IMR-90 (cell line): ENCODE data around the gene ATP1A2. TPM values are rescaled to one million over a fixed set of nuclear protein-coding genes. Genes with fewer than 3 reads are reported as not detected.

Source experiments
- ATAC-seq: fragments of 200-7000 bp; cut with Tn5 transposase; 2 replicates; pipeline ENCODE4 v1.9.1; 2020; ENCODE audit warnings: low read depth, mild to moderate bottlenecking, moderate library complexity
- BruUV-seq: library from RNA; stranded (reverse); fragments of 400-500 nt; replicated peaks from 2 replicates; lab custom pipeline; 2021; lab: Mats Ljungman, UMichigan
- CTCF ChIA-PET: fragments of 300-600 bp; formaldehyde crosslinking; extraction: SDS; loops from one replicate; lab custom pipeline; 2021; ENCODE audit warnings: antibody characterized with exemption; lab: Yijun Ruan, JAX
- POLR2A ChIA-PET: fragments of 300-600 bp; sonication (Branson Sonifier 250); formaldehyde crosslinking; loops from one replicate; lab custom pipeline; 2022; ENCODE audit warnings: antibody characterized with exemption; ENCODE audit not compliant: unreplicated experiment; lab: Charles Lee
- DNase-seq: peaks from one replicate; pipeline ENCODE4 v3.0.0; 2013
- H2AFZ ChIP-seq: replicated peaks from 2 replicates; pipeline ENCODE3; 2013; ENCODE audit warnings: low read length, mild to moderate bottlenecking; ENCODE audit not compliant: poor library complexity
- H2AK5ac ChIP-seq: 2 replicates; pipeline ENCODE4 v1.6.1; 2013; ENCODE audit warnings: low read depth, low read length, inconsistent platforms
- H2AK9ac ChIP-seq: replicated peaks from 2 replicates; pipeline ENCODE3; 2013; ENCODE audit warnings: mild to moderate bottlenecking, low read depth, low read length, moderate library complexity; ENCODE audit not compliant: poor library complexity
- H2BK120ac ChIP-seq: 2 replicates; pipeline ENCODE4 v1.6.1; 2013; ENCODE audit warnings: low read depth, low read length, inconsistent platforms
- H2BK15ac ChIP-seq: 3 replicates; pipeline ENCODE4 v1.6.1; 2013; ENCODE audit warnings: low read depth, low read length, inconsistent platforms
- H2BK20ac ChIP-seq: 2 replicates; pipeline ENCODE4 v1.6.1; 2013; ENCODE audit warnings: low read depth, mild to moderate bottlenecking, inconsistent platforms, low read length, moderate library complexity
- H2BK5ac ChIP-seq: 2 replicates; pipeline ENCODE4 v1.6.1; 2013; ENCODE audit warnings: mild to moderate bottlenecking, low read depth, low read length, inconsistent platforms; ENCODE audit not compliant: poor library complexity, severe bottlenecking
- H3K14ac ChIP-seq: replicated peaks from 2 replicates; pipeline ENCODE4 v1.6.1; 2013; ENCODE audit warnings: low read depth, low read length, inconsistent platforms
- H3K18ac ChIP-seq: 2 replicates; pipeline ENCODE4 v1.6.1; 2013; ENCODE audit warnings: low read depth, low read length, control low read depth
- H3K23ac ChIP-seq: 2 replicates; pipeline ENCODE4 v1.6.1; 2013; ENCODE audit warnings: low read depth, low read length, inconsistent platforms
- H3K27ac ChIP-seq: 2 replicates; pipeline ENCODE4 v1.5.1; 2013; ENCODE audit warnings: mild to moderate bottlenecking, control low read depth, low read length; ENCODE audit not compliant: insufficient read depth
- H3K27me3 ChIP-seq: 2 replicates; pipeline ENCODE4 v1.6.1; 2013; ENCODE audit warnings: low read length; ENCODE audit not compliant: control insufficient read depth, insufficient read depth
- H3K36me3 ChIP-seq: 2 replicates; pipeline ENCODE4 v1.6.1; 2013; ENCODE audit warnings: low read length, mixed read lengths; ENCODE audit not compliant: control insufficient read depth, insufficient read depth
- H3K4ac ChIP-seq: 2 replicates; pipeline ENCODE4 v1.6.1; 2013; ENCODE audit warnings: low read depth, low read length, inconsistent platforms
- H3K4me1 ChIP-seq: 2 replicates; pipeline ENCODE4 v1.6.1; 2013; ENCODE audit warnings: low read length, mixed read lengths; ENCODE audit not compliant: control insufficient read depth, insufficient read depth
- H3K4me2 ChIP-seq: 2 replicates; pipeline ENCODE4 v1.6.1; 2013; ENCODE audit warnings: low read depth, mild to moderate bottlenecking, control low read depth, low read length, moderate library complexity
- H3K4me3 ChIP-seq: 2 replicates; pipeline ENCODE4 v1.5.1; 2013; ENCODE audit warnings: low read depth, mild to moderate bottlenecking, control low read depth, low read length, moderate library complexity; ENCODE audit not compliant: insufficient read depth
- H3K56ac ChIP-seq: 2 replicates; pipeline ENCODE4 v1.6.1; 2013; ENCODE audit warnings: low read length, inconsistent platforms; ENCODE audit not compliant: insufficient read depth; ENCODE audit errors: extremely low read depth
- H3K79me1 ChIP-seq, 2 experiments: 2 replicates each; pipeline ENCODE4 v1.6.1; 2013; ENCODE audit warnings: low read length in 2 of 2, inconsistent platforms in 1 of 2, low read depth in 1 of 2
- H3K9ac ChIP-seq: 2 replicates; pipeline ENCODE4 v1.6.1; 2013; ENCODE audit warnings: low read depth, low read length, control low read depth
- H3K9me1 ChIP-seq: 2 replicates; pipeline ENCODE4 v1.6.1; 2013; ENCODE audit warnings: low read length, inconsistent platforms; ENCODE audit not compliant: insufficient read depth
- H3K9me3 ChIP-seq: 2 replicates; pipeline ENCODE4 v1.6.1; 2013; ENCODE audit warnings: low read length; ENCODE audit not compliant: control insufficient read depth, insufficient read depth
- H4K20me1 ChIP-seq: 2 replicates; pipeline ENCODE4 v1.6.1; 2013; ENCODE audit warnings: low read length, inconsistent platforms; ENCODE audit not compliant: insufficient read depth
- H4K5ac ChIP-seq: 2 replicates; pipeline ENCODE4 v1.6.1; 2013; ENCODE audit warnings: mild to moderate bottlenecking, low read depth, low read length, control low read depth
- H4K8ac ChIP-seq, 2 experiments: 2 replicates each; pipeline ENCODE4 v1.6.1; 2013; ENCODE audit warnings: low read depth in 2 of 2, low read length in 2 of 2, control low read depth in 1 of 2, inconsistent platforms in 1 of 2
- H4K91ac ChIP-seq: 2 replicates; pipeline ENCODE4 v1.6.1; 2013; ENCODE audit warnings: low read depth, low read length, inconsistent platforms; ENCODE audit not compliant: insufficient read depth
- BHLHE40 ChIP-seq: fragments of 150-350 bp; IDR thresholded peaks from 2 replicates; pipeline ENCODE4 v1.6.1; 2016; ENCODE audit warnings: mild to moderate bottlenecking, low read depth, low read length
- CEBPB ChIP-seq: IDR thresholded peaks from 2 replicates; pipeline ENCODE4 v1.6.1; 2012; ENCODE audit warnings: low read depth, low read length, improper control_type of control experiment
- CHD1 ChIP-seq: IDR thresholded peaks from 2 replicates; pipeline ENCODE4 v1.6.1; 2012; ENCODE audit warnings: low read depth, low read length, improper control_type of control experiment
- FOS ChIP-seq: fragments of 150-350 bp; IDR thresholded peaks from 2 replicates; pipeline ENCODE4 v1.6.1; 2016; ENCODE audit warnings: low read depth, low read length
- MAFK ChIP-seq: IDR thresholded peaks from 2 replicates; pipeline ENCODE4 v1.6.1; 2012; ENCODE audit warnings: low read depth, low read length, improper control_type of control experiment
- MAZ ChIP-seq: IDR thresholded peaks from 2 replicates; pipeline ENCODE4 v1.6.1; 2012; ENCODE audit warnings: low read depth, mild to moderate bottlenecking, low read length, improper control_type of control experiment, moderate library complexity, borderline replicate concordance
- MXI1 ChIP-seq: IDR thresholded peaks from 2 replicates; pipeline ENCODE4 v1.6.1; 2012; ENCODE audit warnings: low read depth, mild to moderate bottlenecking, low read length, moderate library complexity, borderline replicate concordance
- NFE2L2 ChIP-seq: fragments of 150-350 bp; IDR thresholded peaks from 2 replicates; pipeline ENCODE4 v1.6.1; 2016; ENCODE audit warnings: low read depth, mild to moderate bottlenecking, low read length
- POLR2A ChIP-seq: IDR thresholded peaks from 2 replicates; pipeline ENCODE4 v1.6.1; 2012; ENCODE audit warnings: mild to moderate bottlenecking, low read depth, low read length
- RAD21 ChIP-seq: IDR thresholded peaks from 2 replicates; pipeline ENCODE4 v1.6.1; 2012; ENCODE audit warnings: low read length, improper control_type of control experiment
- RCOR1 ChIP-seq: IDR thresholded peaks from 2 replicates; pipeline ENCODE4 v1.6.1; 2012; ENCODE audit warnings: mild to moderate bottlenecking, low read length, improper control_type of control experiment; ENCODE audit not compliant: insufficient replicate concordance
- SMC3 ChIP-seq: fragments of 150-350 bp; IDR thresholded peaks from 2 replicates; pipeline ENCODE4 v1.6.1; 2016; ENCODE audit warnings: low read depth, mild to moderate bottlenecking, antibody characterized with exemption, low read length, moderate library complexity
- WGBS, 2 experiments: methylation state at CpG; one replicate each; pipeline versions ENCODE4 v1.1.5 to v1.1.7; 2013; ENCODE audit warnings: missing lambda C conversion rate in 2 of 2; ENCODE audit not compliant: insufficient read length in 1 of 2; ENCODE audit errors: extremely low coverage in 2 of 2; 5-methylcytosine and 5-hydroxymethylcytosine counted together
- dilution Hi-C: fragments of 300-500 bp; cut with HindIII; formaldehyde crosslinking; loops from one replicate; pipeline ENCODE4 v1.14.3; 2018; ENCODE audit warnings: low sequenced_read_pairs; ENCODE audit not compliant: unreplicated experiment
- in situ Hi-C: fragments of 300-500 bp; cut with MboI; formaldehyde crosslinking; loops from 3 replicates; pipeline ENCODE4 v1.14.3; 2019; ENCODE audit warnings: low sequenced_read_pairs, inconsistent platforms, mixed read lengths
- intact Hi-C: fragments of 100-400 bp; cut with micrococcal nuclease; formaldehyde crosslinking; loops from 2 replicates; pipeline ENCODE4 v1.10.0; 2022
- polyA plus RNA-seq, 3 experiments: library from polyadenylated mRNA; depleted of rRNA; stranded (reverse); fragments of >200 nt; gene quantifications; 2 replicates each; pipeline ENCODE4 v1.2.3, GENCODE V29; 2012; ENCODE audit warnings: low replicate concordance in 1 of 3
- total RNA-seq: library from RNA; depleted of rRNA; stranded (reverse); fragments of >200 nt; gene quantifications from 2 replicates; pipeline ENCODE4 v1.2.3, GENCODE V29; 2012
- TF ChIP-seq, protein P1 (sequence below): fragments of 150-350 bp; IDR thresholded peaks from 2 replicates; pipeline ENCODE4 v1.6.1; 2016; ENCODE audit warnings: low read depth, mild to moderate bottlenecking, low read length, moderate library complexity, borderline replicate concordance
- TF ChIP-seq, protein P2 (sequence below): fragments of 150-350 bp; IDR thresholded peaks from 2 replicates; pipeline ENCODE4 v1.6.1; 2017; ENCODE audit warnings: mild to moderate bottlenecking, antibody characterized with exemption, low read length, low read depth

ATP1A2 gene
- total and polyA plus RNA-seq, 2 of the 4 experiments (the other 2 are of a cell fraction) = under 0.01 to 0.15 TPM

DNA sequence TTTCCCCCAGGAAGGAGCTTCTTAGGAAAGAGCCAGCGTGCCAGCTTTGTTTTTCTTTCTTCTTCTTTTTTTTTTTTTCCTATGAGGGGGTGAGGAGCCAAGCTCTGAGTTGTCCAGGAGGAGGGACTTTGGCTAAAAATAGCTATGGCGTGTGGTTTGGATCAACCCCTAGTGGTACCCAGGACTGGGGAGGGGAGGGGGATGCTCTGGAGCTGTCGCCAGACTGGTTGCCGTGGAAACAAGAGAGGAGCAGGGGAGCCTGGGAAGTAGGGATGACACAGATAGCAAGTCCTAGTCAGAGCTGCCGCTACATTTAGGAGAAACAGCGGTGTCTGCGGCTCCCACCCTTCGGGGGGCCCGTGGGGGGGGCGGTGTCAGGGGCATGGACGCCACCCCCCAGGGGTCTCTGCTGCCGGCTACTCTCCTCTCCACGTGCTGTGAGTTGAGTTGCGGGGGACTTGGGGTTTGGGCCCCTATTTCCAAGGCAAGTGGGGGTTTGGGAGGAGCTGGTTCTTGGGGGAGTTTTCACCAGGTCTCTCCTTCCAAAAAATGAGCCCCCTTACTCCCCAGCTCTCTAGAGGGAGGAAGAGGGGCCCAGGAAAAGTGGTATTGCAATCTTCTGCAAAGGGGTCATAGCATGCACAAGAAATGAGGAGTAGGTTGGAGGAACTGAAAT, 34.2 kb upstream of the ATP1A2 start, which contains the start of gene KCNJ9:
TSS of gene KCNJ9 (plus strand) at position 278 of the 676 bp plus-strand sequence. CDS start 2,493 bp downstream, outside the sequence.
- peaks cover 67% of the 10 kb centered on the region for H3K27me3 ChIP-seq
- H3K18ac ChIP-seq = no peak within 1 kb of the TSS
- no peak within 1 kb of the TSS for H3K23ac ChIP-seq
- H3K56ac ChIP-seq = no peak within 1 kb of the TSS
- intact Hi-C loops = no loop called here
- no peak within 1 kb of the TSS for H2BK15ac ChIP-seq
- no peak within 1 kb of the TSS for H2AK9ac ChIP-seq
- no peaks in the 10 kb centered on the region for H4K20me1 ChIP-seq
- 0% methylated on average over 1 of the region's 14 CpGs; no CpG with 5 or more reads in 1 of the 2 experiments for WGBS, 2 experiments
- in situ Hi-C loops = no loop called here
- no peak within 1 kb of the TSS for H3K14ac ChIP-seq
- H4K8ac ChIP-seq = no peak within 1 kb of the TSS
- ATAC-seq (no peak), DNase-seq (no peak)
- dilution Hi-C loops = no loop called here
- H2AFZ ChIP-seq = no peak within 1 kb of the TSS
- H4K91ac ChIP-seq = no peak within 1 kb of the TSS
- no peak within 1 kb of the TSS for H3K4ac ChIP-seq
- no peaks in the 10 kb centered on the region for H3K36me3 ChIP-seq
- ChIA-PET POLR2A (interaction anchor here (0.6 kb wide), 1 partner anchor 181 kb away, joined by 3 read pairs; the partner anchor contains the start of gene DCAF8), CTCF (no interaction called here)
- H3K4me2 ChIP-seq = no peak within 1 kb of the TSS
- H3K79me1 ChIP-seq = no peaks in the 10 kb centered on the region
- no peak within 1 kb of the TSS for H2AK5ac ChIP-seq
- no peaks in the 10 kb centered on the region; the same call in none of the 2 replicates for H3K9me3 ChIP-seq
- no peak within 1 kb of the TSS for H3K27ac ChIP-seq
- H3K9ac ChIP-seq = no peak within 1 kb of the TSS
- H3K4me3 ChIP-seq = no peak within 1 kb of the TSS
- peaks cover 3% of the 10 kb centered on the region; the same call in 1 of the 2 replicates for H3K4me1 ChIP-seq
- H3K9me1 ChIP-seq = no peaks in the 10 kb centered on the region
- TF ChIP-seq, protein P1, sequence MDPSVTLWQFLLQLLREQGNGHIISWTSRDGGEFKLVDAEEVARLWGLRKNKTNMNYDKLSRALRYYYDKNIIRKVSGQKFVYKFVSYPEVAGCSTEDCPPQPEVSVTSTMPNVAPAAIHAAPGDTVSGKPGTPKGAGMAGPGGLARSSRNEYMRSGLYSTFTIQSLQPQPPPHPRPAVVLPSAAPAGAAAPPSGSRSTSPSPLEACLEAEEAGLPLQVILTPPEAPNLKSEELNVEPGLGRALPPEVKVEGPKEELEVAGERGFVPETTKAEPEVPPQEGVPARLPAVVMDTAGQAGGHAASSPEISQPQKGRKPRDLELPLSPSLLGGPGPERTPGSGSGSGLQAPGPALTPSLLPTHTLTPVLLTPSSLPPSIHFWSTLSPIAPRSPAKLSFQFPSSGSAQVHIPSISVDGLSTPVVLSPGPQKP = no peak
- no peak for TF ChIP-seq RAD21
- no peak for TF ChIP-seq NFE2L2
- no peak for TF ChIP-seq CHD1
- TF ChIP-seq BHLHE40 = no peak
- TF ChIP-seq MAFK = no peak
- no peak for TF ChIP-seq MAZ
- no peak for TF ChIP-seq FOS
- no peak for TF ChIP-seq POLR2A
- TF ChIP-seq, protein P2, sequence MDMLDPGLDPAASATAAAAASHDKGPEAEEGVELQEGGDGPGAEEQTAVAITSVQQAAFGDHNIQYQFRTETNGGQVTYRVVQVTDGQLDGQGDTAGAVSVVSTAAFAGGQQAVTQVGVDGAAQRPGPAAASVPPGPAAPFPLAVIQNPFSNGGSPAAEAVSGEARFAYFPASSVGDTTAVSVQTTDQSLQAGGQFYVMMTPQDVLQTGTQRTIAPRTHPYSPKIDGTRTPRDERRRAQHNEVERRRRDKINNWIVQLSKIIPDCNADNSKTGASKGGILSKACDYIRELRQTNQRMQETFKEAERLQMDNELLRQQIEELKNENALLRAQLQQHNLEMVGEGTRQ = no peak
- TF ChIP-seq MXI1 = no peak
- no peak for TF ChIP-seq RCOR1
- no peak for TF ChIP-seq SMC3
- TF ChIP-seq CEBPB = no peak
- H2BK120ac ChIP-seq = no peak within 1 kb of the TSS
- BruUV-seq = no TSS peak
- H2BK20ac ChIP-seq = no peak within 1 kb of the TSS
- no peak within 1 kb of the TSS for H4K5ac ChIP-seq
- no peak within 1 kb of the TSS for H2BK5ac ChIP-seq
